Stimulated activated naive CD4-positive, alpha-beta T cell (primary cell): ENCODE measurements around the gene WDR64.

Source experiments
- DNase-seq, 6 experiments: peaks; one replicate each; lab custom pipeline; 2025; lab: John Stamatoyannopoulos, UW

WDR64 gene

GRCh38 chr1:241652012-241652411 lies at the start of gene WDR64:
WDR64 (plus strand) TSS chr1:241652281; CDS start chr1:241652485, 204 bp downstream.
- DNase-seq, result no peak

- no peak for DNase-seq
These were observed 48.3 kb upstream of the WDR64 start for GRCh38 chr1:241603731-241604245.

GRCh38 chr1:241605146-241605805 lies 46.8 kb upstream of the WDR64 start:
- DNase-seq, result no peak

GRCh38 chr1:241606544-241606943 lies 45.5 kb upstream of the WDR64 start:
- no peak for DNase-seq

- DNase-seq, result no peak
These were observed 44.6 kb upstream of the WDR64 start for GRCh38 chr1:241607497-241607896.

- no peak for DNase-seq
These were observed 43.6 kb upstream of the WDR64 start for GRCh38 chr1:241608379-241609033.

GRCh38 chr1:241610056-241610815 lies 41.8 kb upstream of the WDR64 start:
- DNase-seq, result no peak

GRCh38 chr1:241611063-241611462 lies 41.0 kb upstream of the WDR64 start:
- DNase-seq, result peak in 3 of 6 experiments; percentile 25 to 69 (median 65)

- no peak for DNase-seq
These were observed 40.3 kb upstream of the WDR64 start for GRCh38 chr1:241611736-241612135.

GRCh38 chr1:241612533-241613477 lies 39.3 kb upstream of the WDR64 start:
- no peak for DNase-seq

- no peak for DNase-seq
These were observed 37.9 kb upstream of the WDR64 start for GRCh38 chr1:241614144-241614543.

GRCh38 chr1:241614572-241614971 lies 37.5 kb upstream of the WDR64 start:
- no peak for DNase-seq

GRCh38 chr1:241615043-241615974 lies 36.8 kb upstream of the WDR64 start:
- DNase-seq, result no peak

- no peak for DNase-seq
These were observed 34.7 kb upstream of the WDR64 start for GRCh38 chr1:241617426-241617825.

GRCh38 chr1:241622669-241623068 lies 29.4 kb upstream of the WDR64 start:
- DNase-seq, result no peak

- no peak for DNase-seq
These were observed 27.1 kb upstream of the WDR64 start for GRCh38 chr1:241624935-241625334.

GRCh38 chr1:241627453-241628259 lies 24.4 kb upstream of the WDR64 start:
- peak in 5 of 6 experiments; percentile 10 to 82 (median 56) for DNase-seq

GRCh38 chr1:241630005-241630404 lies 22.1 kb upstream of the WDR64 start:
- DNase-seq, result no peak

GRCh38 chr1:241630476-241630875 lies 21.6 kb upstream of the WDR64 start:
- DNase-seq, result no peak

GRCh38 chr1:241630899-241631298 lies 21.2 kb upstream of the WDR64 start:
- DNase-seq, result no peak
